ENCODE results near the gene ST8SIA6.

DNA sequence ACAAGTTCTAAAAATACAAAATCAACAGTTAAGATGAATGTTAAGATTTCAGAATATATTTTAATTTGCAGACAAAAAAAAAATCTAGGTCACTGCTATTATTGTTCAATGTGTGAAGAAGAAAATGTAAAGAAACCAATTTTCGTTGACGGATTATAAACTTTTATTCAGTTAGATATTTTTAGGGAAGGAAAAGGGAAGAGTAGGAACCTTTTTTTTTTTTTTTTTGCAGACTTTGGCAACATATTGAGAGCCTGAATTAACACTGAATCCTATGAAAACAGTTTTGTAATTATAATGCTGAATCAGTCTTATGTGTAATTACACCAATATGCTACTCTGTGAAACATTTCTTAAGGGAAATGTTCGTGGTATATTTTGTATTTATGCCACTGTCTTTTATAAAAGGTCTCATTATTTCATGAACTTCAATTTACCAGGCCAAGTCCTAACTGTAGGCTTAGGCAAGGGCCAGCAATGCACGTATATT is 106.3 kb downstream of the ST8SIA6 start:
- TF ChIP-seq, protein P1, sequence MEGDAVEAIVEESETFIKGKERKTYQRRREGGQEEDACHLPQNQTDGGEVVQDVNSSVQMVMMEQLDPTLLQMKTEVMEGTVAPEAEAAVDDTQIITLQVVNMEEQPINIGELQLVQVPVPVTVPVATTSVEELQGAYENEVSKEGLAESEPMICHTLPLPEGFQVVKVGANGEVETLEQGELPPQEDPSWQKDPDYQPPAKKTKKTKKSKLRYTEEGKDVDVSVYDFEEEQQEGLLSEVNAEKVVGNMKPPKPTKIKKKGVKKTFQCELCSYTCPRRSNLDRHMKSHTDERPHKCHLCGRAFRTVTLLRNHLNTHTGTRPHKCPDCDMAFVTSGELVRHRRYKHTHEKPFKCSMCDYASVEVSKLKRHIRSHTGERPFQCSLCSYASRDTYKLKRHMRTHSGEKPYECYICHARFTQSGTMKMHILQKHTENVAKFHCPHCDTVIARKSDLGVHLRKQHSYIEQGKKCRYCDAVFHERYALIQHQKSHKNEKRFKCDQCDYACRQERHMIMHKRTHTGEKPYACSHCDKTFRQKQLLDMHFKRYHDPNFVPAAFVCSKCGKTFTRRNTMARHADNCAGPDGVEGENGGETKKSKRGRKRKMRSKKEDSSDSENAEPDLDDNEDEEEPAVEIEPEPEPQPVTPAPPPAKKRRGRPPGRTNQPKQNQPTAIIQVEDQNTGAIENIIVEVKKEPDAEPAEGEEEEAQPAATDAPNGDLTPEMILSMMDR (conservative IDR thresholded peaks at IDR 0.05 in 1 of 2, IDR thresholded peaks at IDR 0.05 in 1 of 2; ENCODE audit: extremely low read depth in 1 of 2, insufficient read depth in 1 of 2, low read depth in 1 of 2, low read length in 2 of 2) = no peak
- TF ChIP-seq EZH2 (IDR thresholded peaks at IDR 0.05; ENCODE audit: borderline replicate concordance, low read length) = no peak
